Activated CD8-positive, alpha-beta T cell treated with anti-CD3 and anti-CD28 coated beads for 36 hours (primary cell): ENCODE results near the gene SOX13. TPM values are rescaled to one million over a fixed set of nuclear protein-coding genes. Genes with fewer than 3 reads are reported as not detected.
A peak's percentile ranks its signal among the peaks of the same experiment; 100 is the strongest.

Experiments used
- ATAC-seq: fragments of 200-7000 bp; cut with Tn5 transposase; one replicate; pipeline ENCODE4 v1.10.0; 2021; ENCODE audit warnings: mild to moderate bottlenecking, moderate library complexity
- CTCF ChIA-PET: fragments of 350-600 bp; sonication (Branson Sonifier 250); formaldehyde crosslinking; loops from one replicate; lab custom pipeline; 2021; ENCODE audit warnings: antibody characterized with exemption; lab: Charles Lee
- POLR2A ChIA-PET: fragments of 350-600 bp; sonication (Branson Sonifier 250); formaldehyde crosslinking; loops from one replicate; lab custom pipeline; 2021; ENCODE audit warnings: antibody characterized with exemption; lab: Charles Lee
- DNase-seq: peaks from one replicate; pipeline ENCODE4 v3.0.0-alpha.2; 2020
- H3K27ac Mint-ChIP-seq: one replicate; pipeline ENCODE4 v1.8.0; 2021; ENCODE audit warnings: mild to moderate bottlenecking, mixed read lengths
- H3K27me3 Mint-ChIP-seq: one replicate; pipeline ENCODE4 v1.8.0; 2021; ENCODE audit warnings: mixed read lengths
- H3K36me3 Mint-ChIP-seq: one replicate; pipeline ENCODE4 v1.8.0; 2021; ENCODE audit warnings: low read depth, mixed read lengths
- H3K4me1 Mint-ChIP-seq: one replicate; pipeline ENCODE4 v1.8.0; 2021; ENCODE audit warnings: low read depth, mixed read lengths
- H3K4me3 Mint-ChIP-seq: one replicate; pipeline ENCODE4 v1.8.0; 2021; ENCODE audit warnings: mild to moderate bottlenecking, moderate library complexity, mixed read lengths
- H3K9me3 Mint-ChIP-seq: one replicate; pipeline ENCODE4 v1.8.0; 2021; ENCODE audit warnings: mixed read lengths
- intact Hi-C: fragments of 100-400 bp; cut with micrococcal nuclease; formaldehyde crosslinking; loops from one replicate; pipeline ENCODE4 v1.10.0; 2022
- total RNA-seq, 2 experiments: library from RNA; stranded (reverse); gene quantifications; one replicate each; pipeline ENCODE4 v1.2.3, GENCODE V29; 2021
- TF ChIP-seq, protein P1 (sequence below): fragments of 200-600 bp; IDR thresholded peaks from one replicate; pipeline ENCODE4 v1.8.0; 2022; ENCODE audit warnings: antibody characterized with exemption, mild to moderate bottlenecking

The SOX13 gene
- total RNA-seq, 2 experiments from 2014 or later, result 1.6 to 1.7 TPM

DNA sequence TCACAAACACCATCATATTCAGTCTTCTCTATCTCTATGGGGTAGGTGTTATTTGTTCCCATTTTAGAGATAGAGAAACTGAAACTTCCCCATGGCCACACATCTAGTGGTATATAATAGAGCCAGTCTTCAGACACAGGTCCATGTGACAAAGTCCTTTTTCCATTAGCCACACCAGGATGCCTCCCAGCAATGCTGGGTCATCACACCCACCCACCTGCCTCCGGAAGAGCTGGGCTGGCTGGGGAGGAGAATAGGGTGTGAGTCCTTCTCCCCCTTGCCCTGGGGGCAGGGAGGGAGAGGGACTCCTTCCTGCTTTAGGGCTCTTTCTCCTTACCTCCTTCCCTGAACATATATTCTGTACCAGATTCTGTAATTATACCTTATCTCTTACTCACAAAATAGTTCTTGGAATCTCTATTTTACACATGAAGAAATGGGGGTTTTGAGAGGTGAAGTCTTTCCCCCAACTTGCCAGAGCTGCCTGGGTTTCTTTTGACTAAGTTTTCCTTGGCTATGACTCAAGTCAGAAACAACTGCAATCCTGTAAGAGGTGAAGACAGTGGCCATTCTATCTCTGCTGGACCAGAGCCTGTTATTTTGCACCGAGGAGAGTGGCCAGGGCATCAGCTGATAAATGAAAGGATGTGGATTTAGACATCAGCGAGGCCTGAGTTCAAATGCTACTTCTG lies 30.0 kb downstream of the SOX13 start:
- intact Hi-C loops, result no loop called here
- CTCF ChIA-PET, result interaction anchor here (1.9 kb wide), 1 partner anchor 26 kb away, joined by 6 read pairs; no protein-coding TSS in a partner anchor
- peak overlapping the region; percentile 26 for H3K4me3 Mint-ChIP-seq
- no peaks in the 10 kb centered on the region for H3K36me3 Mint-ChIP-seq
- no peaks in the 10 kb centered on the region for H3K27me3 Mint-ChIP-seq
- DNase-seq, result no peak
- TF ChIP-seq, protein P1, sequence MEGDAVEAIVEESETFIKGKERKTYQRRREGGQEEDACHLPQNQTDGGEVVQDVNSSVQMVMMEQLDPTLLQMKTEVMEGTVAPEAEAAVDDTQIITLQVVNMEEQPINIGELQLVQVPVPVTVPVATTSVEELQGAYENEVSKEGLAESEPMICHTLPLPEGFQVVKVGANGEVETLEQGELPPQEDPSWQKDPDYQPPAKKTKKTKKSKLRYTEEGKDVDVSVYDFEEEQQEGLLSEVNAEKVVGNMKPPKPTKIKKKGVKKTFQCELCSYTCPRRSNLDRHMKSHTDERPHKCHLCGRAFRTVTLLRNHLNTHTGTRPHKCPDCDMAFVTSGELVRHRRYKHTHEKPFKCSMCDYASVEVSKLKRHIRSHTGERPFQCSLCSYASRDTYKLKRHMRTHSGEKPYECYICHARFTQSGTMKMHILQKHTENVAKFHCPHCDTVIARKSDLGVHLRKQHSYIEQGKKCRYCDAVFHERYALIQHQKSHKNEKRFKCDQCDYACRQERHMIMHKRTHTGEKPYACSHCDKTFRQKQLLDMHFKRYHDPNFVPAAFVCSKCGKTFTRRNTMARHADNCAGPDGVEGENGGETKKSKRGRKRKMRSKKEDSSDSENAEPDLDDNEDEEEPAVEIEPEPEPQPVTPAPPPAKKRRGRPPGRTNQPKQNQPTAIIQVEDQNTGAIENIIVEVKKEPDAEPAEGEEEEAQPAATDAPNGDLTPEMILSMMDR, result no peak
- H3K4me1 Mint-ChIP-seq, result peaks cover 35% of the 10 kb centered on the region
- no peaks in the 10 kb centered on the region for H3K9me3 Mint-ChIP-seq
- ATAC-seq, result peak; percentile 19
- H3K27ac Mint-ChIP-seq, result peak overlapping the region; percentile 83
- POLR2A ChIA-PET, result interaction anchor here (0.9 kb wide), 1 partner anchor 291 kb away, joined by 3 read pairs; no protein-coding TSS in a partner anchor

DNA sequence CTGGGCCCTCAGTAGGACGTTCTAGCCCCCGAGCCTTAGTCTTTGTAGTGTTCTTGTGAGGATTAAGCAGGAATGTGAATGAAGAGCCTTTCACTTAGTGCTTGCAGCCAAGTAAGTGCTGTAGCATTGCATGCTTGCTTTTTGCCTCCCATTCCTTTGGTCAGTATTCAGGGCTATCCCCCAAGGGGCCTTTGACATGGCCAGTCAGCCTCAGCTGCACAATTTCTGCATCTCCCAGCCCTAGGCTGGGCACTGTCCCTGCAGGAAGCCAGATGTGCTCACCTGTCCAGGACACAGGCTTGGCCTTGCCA lies 30.5 kb downstream of the SOX13 start:
- Mint-ChIP-seq H3K27ac (peak overlapping the region; percentile 83), H3K27me3 (no peaks in the 10 kb centered on the region), H3K36me3 (no peaks in the 10 kb centered on the region), H3K4me1 (peaks cover 35% of the 10 kb centered on the region), H3K9me3 (no peaks in the 10 kb centered on the region), H3K4me3 (no peak overlapping the region)
- intact Hi-C loops, result no loop called here
- no peak for DNase-seq
- POLR2A ChIA-PET, result interaction anchor here (1.3 kb wide), 1 partner anchor 10 kb away, joined by 3 read pairs; no protein-coding TSS in a partner anchor
- no peak for ATAC-seq
- CTCF ChIA-PET, result interaction anchor here (1.9 kb wide), 1 partner anchor 26 kb away, joined by 6 read pairs; no protein-coding TSS in a partner anchor
- TF ChIP-seq, protein P1, result no peak

DNA sequence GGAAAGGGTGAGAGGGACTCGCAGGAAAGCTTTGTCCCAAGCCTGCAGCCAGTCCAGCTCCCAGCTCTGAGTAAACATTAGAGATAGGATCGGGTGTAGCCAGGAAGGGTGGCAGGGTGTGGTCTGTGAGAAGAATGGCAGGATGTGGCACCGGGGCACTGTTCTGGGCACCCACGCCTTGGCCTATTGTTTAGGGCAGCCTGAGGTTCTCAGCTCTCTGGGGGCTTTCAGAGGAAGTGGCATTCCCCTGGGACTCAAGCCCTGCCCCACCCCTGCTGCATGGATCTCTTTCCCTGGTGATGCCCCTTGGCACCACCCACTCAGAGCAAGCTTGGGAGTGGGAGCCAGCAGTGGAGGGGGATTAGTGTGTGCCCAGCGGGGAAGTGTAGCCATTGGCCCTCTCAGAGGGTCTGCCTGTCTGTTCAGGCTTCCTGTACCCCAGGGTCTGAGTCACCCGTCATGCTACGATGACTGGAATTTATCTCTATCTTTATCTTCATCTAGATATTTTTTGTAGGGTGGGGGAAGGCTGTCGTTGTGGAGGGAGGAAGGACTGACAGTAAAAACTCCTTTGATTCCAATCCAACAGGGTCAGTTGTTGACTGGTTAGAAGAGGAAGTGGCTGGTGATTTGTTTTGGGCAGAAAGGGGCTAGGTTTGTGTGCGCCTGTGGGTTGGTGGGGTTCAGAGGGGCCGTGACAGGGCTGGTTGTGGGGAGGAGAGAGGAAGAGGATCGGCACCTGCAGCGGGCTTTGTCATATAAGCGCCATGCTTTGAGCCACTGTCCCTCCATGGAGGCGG lies 31.6 kb downstream of the SOX13 start:
- peak; percentile 47 for DNase-seq
- TF ChIP-seq, protein P1, result no peak
- Mint-ChIP-seq H3K27ac (peak overlapping the region; percentile 85), H3K27me3 (no peaks in the 10 kb centered on the region), H3K4me3 (no peak overlapping the region), H3K9me3 (no peaks in the 10 kb centered on the region), H3K36me3 (no peaks in the 10 kb centered on the region), H3K4me1 (peaks cover 35% of the 10 kb centered on the region)
- ChIA-PET CTCF (interaction anchor here (1.9 kb wide), 1 partner anchor 25 kb away, joined by 6 read pairs; no protein-coding TSS in a partner anchor), POLR2A (interaction anchor here (1.3 kb wide), 1 partner anchor 9 kb away, joined by 3 read pairs; no protein-coding TSS in a partner anchor)
- ATAC-seq, result peak; percentile 64
- intact Hi-C loops, result no loop called here

DNA sequence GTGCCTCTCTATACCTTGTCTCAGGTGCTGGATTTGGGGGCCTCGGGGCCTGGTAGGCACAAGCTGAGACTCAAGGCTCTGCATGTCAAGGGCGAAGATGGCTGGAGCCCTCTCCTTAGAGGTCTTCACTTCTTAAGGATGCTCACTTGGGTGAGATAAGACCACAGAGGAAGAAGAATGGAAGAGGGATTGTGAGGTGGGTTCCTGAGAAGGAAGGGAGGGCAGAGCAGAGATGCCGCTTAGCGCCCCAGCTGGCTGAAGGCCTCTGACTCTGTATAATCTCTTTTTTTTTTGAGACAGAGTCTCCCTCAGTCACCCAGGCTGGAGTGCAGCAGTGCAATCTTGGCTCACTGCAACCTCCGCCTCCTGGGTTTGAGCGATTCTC lies 32.2 kb downstream of the SOX13 start:
- no peak for DNase-seq
- intact Hi-C loops, result no loop called here
- Mint-ChIP-seq H3K27ac (peak overlapping the region; percentile 85), H3K9me3 (no peaks in the 10 kb centered on the region), H3K36me3 (no peaks in the 10 kb centered on the region), H3K4me1 (peaks cover 35% of the 10 kb centered on the region), H3K27me3 (no peaks in the 10 kb centered on the region), H3K4me3 (no peak overlapping the region)
- TF ChIP-seq, protein P1, result no peak
- ChIA-PET POLR2A (interaction anchor here (0.6 kb wide), 1 partner anchor 156 kb away, joined by 3 read pairs; no protein-coding TSS in a partner anchor), CTCF (no interaction called here)
- no peak for ATAC-seq
